WTC11 (cell line): ENCODE results near the gene CMC4. TPM values are rescaled to one million over a fixed set of nuclear protein-coding genes. Genes with fewer than 3 reads are reported as not detected.

Experiments
- ATAC-seq: fragments of 200-7000 bp; cut with Tn5 transposase; 2 replicates; pipeline ENCODE4 v1.10.0; 2021; ENCODE audit warnings: mild to moderate bottlenecking, moderate library complexity
- CTCF ChIA-PET: fragments of 300-600 bp; sonication (Branson Sonifier 250); formaldehyde crosslinking; loops from one replicate; lab custom pipeline; 2021; ENCODE audit warnings: antibody characterized with exemption; lab: Charles Lee
- POLR2A ChIA-PET: fragments of 350-600 bp; sonication (Branson Sonifier 250); formaldehyde crosslinking; loops from one replicate; lab custom pipeline; 2021; ENCODE audit warnings: antibody characterized with exemption; lab: Charles Lee
- DNase-seq: peaks from one replicate; pipeline ENCODE4 v3.0.0; 2021; ENCODE audit warnings: low spot score
- H3K27ac Mint-ChIP-seq: 2 replicates; pipeline ENCODE4 v1.8.0; 2021; ENCODE audit warnings: mixed read lengths
- H3K27me3 Mint-ChIP-seq: 2 replicates; pipeline ENCODE4 v1.8.0; 2021; ENCODE audit warnings: low read depth, mild to moderate bottlenecking, moderate library complexity, mixed read lengths
- H3K36me3 Mint-ChIP-seq: 2 replicates; pipeline ENCODE4 v1.8.0; 2021; ENCODE audit warnings: mixed read lengths
- H3K4me1 Mint-ChIP-seq: 2 replicates; pipeline ENCODE4 v1.8.0; 2022; ENCODE audit warnings: mixed read lengths
- H3K4me3 Mint-ChIP-seq: 2 replicates; pipeline ENCODE4 v1.8.0; 2021; ENCODE audit warnings: mild to moderate bottlenecking, moderate library complexity, mixed read lengths
- H3K9me3 Mint-ChIP-seq: 2 replicates; pipeline ENCODE4 v1.8.0; 2021; ENCODE audit warnings: mixed read lengths
- CDX4 ChIP-seq: fragments of 250-450 bp; sonication (Bioruptor Pico); IDR thresholded peaks from 2 replicates; pipeline ENCODE4 v1.9.0; 2021; ENCODE audit warnings: moderate library complexity, mild to moderate bottlenecking, inconsistent platforms, borderline replicate concordance
- E2F5 ChIP-seq: sonication (generic); formaldehyde crosslinking; IDR thresholded peaks from 2 replicates; pipeline ENCODE4 v1.8.1; 2022; ENCODE audit warnings: mild to moderate bottlenecking, moderate library complexity, missing genetic modification reagents
- FOXJ3 ChIP-seq: sonication (generic); formaldehyde crosslinking; IDR thresholded peaks from 2 replicates; pipeline ENCODE4 v1.9.0; 2021; ENCODE audit warnings: missing genetic modification reagents, mild to moderate bottlenecking, borderline replicate concordance
- GABPB1 ChIP-seq: sonication (generic); formaldehyde crosslinking; IDR thresholded peaks from 2 replicates; pipeline ENCODE4 v1.8.1; 2023; ENCODE audit warnings: mild to moderate bottlenecking, missing genetic modification reagents
- PREB ChIP-seq: sonication (generic); formaldehyde crosslinking; IDR thresholded peaks from 2 replicates; pipeline ENCODE4 v1.8.1; 2022; ENCODE audit warnings: mild to moderate bottlenecking, missing genetic modification reagents, moderate library complexity, borderline replicate concordance
- SMAD3 ChIP-seq: sonication (generic); formaldehyde crosslinking; IDR thresholded peaks from 2 replicates; pipeline ENCODE4 v1.8.0; 2022; ENCODE audit warnings: missing genetic modification reagents, mild to moderate bottlenecking, borderline replicate concordance
- TEAD1 ChIP-seq: sonication (generic); formaldehyde crosslinking; IDR thresholded peaks from 2 replicates; pipeline ENCODE4 v1.8.0; 2022; ENCODE audit warnings: mild to moderate bottlenecking, missing genetic modification reagents
- ZNF138 ChIP-seq: sonication (generic); formaldehyde crosslinking; conservative IDR thresholded peaks from 2 replicates; pipeline ENCODE4 v1.8.1; 2022; ENCODE audit warnings: mild to moderate bottlenecking, moderate library complexity, missing genetic modification reagents
- ZNF532 ChIP-seq: fragments of 250-450 bp; sonication (Bioruptor Pico); IDR thresholded peaks from 2 replicates; pipeline ENCODE4 v1.9.0; 2021; ENCODE audit warnings: mild to moderate bottlenecking, borderline replicate concordance
- total RNA-seq: library from RNA; stranded (reverse); gene quantifications from 3 replicates; pipeline ENCODE4 v1.2.3, GENCODE V29; 2021
- TF ChIP-seq, protein P1 (sequence below): sonication (generic); formaldehyde crosslinking; IDR thresholded peaks from 2 replicates; pipeline ENCODE4 v1.8.1; 2022; ENCODE audit warnings: low read depth, missing genetic modification reagents, borderline replicate concordance
- TF ChIP-seq, protein P2 (sequence below): sonication (generic); formaldehyde crosslinking; IDR thresholded peaks from 2 replicates; pipeline ENCODE4 v1.8.0; 2022; ENCODE audit warnings: mild to moderate bottlenecking, missing genetic modification reagents
- TF ChIP-seq, protein P3 (sequence below): sonication (generic); formaldehyde crosslinking; IDR thresholded peaks from 2 replicates; pipeline ENCODE4 v1.8.1; 2022; ENCODE audit warnings: missing genetic modification reagents, borderline replicate concordance
- TF ChIP-seq, protein P4 (sequence below): sonication (generic); formaldehyde crosslinking; IDR thresholded peaks from 2 replicates; pipeline ENCODE4 v1.8.0; 2023; ENCODE audit warnings: mild to moderate bottlenecking, missing genetic modification reagents

The CMC4 gene
- total RNA-seq, 1 experiment from 2014 or later, result 3.0 TPM

- ATAC-seq, result no peak
- Mint-ChIP-seq H3K27ac (no peak overlapping the region), H3K4me3 (no peak overlapping the region), H3K27me3 (no peaks in the 10 kb centered on the region)
- no peak for TF ChIP-seq E2F5 (CRISPR knock-in tag)
- no peak for TF ChIP-seq TEAD1 (CRISPR knock-in tag)
- TF ChIP-seq SMAD3 (CRISPR knock-in tag), result no peak
- no peak for TF ChIP-seq ZNF532 (CRISPR knock-in tag)
- TF ChIP-seq, protein P1, sequence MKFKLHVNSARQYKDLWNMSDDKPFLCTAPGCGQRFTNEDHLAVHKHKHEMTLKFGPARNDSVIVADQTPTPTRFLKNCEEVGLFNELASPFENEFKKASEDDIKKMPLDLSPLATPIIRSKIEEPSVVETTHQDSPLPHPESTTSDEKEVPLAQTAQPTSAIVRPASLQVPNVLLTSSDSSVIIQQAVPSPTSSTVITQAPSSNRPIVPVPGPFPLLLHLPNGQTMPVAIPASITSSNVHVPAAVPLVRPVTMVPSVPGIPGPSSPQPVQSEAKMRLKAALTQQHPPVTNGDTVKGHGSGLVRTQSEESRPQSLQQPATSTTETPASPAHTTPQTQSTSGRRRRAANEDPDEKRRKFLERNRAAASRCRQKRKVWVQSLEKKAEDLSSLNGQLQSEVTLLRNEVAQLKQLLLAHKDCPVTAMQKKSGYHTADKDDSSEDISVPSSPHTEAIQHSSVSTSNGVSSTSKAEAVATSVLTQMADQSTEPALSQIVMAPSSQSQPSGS, result no peak
- no peak for TF ChIP-seq ZNF138
- TF ChIP-seq GABPB1 (CRISPR knock-in tag), result no peak
- TF ChIP-seq CDX4, result no peak
- TF ChIP-seq, protein P2, sequence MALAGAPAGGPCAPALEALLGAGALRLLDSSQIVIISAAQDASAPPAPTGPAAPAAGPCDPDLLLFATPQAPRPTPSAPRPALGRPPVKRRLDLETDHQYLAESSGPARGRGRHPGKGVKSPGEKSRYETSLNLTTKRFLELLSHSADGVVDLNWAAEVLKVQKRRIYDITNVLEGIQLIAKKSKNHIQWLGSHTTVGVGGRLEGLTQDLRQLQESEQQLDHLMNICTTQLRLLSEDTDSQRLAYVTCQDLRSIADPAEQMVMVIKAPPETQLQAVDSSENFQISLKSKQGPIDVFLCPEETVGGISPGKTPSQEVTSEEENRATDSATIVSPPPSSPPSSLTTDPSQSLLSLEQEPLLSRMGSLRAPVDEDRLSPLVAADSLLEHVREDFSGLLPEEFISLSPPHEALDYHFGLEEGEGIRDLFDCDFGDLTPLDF (CRISPR knock-in tag), result no peak
- TF ChIP-seq, protein P3, sequence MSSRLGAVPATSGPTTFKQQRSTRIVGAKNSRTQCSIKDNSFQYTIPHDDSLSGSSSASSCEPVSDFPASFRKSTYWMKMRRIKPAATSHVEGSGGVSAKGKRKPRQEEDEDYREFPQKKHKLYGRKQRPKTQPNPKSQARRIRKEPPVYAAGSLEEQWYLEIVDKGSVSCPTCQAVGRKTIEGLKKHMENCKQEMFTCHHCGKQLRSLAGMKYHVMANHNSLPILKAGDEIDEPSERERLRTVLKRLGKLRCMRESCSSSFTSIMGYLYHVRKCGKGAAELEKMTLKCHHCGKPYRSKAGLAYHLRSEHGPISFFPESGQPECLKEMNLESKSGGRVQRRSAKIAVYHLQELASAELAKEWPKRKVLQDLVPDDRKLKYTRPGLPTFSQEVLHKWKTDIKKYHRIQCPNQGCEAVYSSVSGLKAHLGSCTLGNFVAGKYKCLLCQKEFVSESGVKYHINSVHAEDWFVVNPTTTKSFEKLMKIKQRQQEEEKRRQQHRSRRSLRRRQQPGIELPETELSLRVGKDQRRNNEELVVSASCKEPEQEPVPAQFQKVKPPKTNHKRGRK (CRISPR knock-in tag), result no peak
- TF ChIP-seq, protein P4, sequence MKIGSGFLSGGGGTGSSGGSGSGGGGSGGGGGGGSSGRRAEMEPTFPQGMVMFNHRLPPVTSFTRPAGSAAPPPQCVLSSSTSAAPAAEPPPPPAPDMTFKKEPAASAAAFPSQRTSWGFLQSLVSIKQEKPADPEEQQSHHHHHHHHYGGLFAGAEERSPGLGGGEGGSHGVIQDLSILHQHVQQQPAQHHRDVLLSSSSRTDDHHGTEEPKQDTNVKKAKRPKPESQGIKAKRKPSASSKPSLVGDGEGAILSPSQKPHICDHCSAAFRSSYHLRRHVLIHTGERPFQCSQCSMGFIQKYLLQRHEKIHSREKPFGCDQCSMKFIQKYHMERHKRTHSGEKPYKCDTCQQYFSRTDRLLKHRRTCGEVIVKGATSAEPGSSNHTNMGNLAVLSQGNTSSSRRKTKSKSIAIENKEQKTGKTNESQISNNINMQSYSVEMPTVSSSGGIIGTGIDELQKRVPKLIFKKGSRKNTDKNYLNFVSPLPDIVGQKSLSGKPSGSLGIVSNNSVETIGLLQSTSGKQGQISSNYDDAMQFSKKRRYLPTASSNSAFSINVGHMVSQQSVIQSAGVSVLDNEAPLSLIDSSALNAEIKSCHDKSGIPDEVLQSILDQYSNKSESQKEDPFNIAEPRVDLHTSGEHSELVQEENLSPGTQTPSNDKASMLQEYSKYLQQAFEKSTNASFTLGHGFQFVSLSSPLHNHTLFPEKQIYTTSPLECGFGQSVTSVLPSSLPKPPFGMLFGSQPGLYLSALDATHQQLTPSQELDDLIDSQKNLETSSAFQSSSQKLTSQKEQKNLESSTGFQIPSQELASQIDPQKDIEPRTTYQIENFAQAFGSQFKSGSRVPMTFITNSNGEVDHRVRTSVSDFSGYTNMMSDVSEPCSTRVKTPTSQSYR (CRISPR knock-in tag), result no peak
- no peak for TF ChIP-seq PREB
- TF ChIP-seq FOXJ3, result no peak
- TF ChIP-seq, all 79 proteins: peak for 0
- Mint-ChIP-seq H3K4me1 (peaks cover 4% of the 10 kb centered on the region; the same call in 1 of the 2 replicates), H3K36me3 (peaks cover 3% of the 10 kb centered on the region; the same call in 1 of the 2 replicates), H3K9me3 (no peaks in the 10 kb centered on the region)
- POLR2A ChIA-PET, result no interaction called here
- DNase-seq, result no peak
- CTCF ChIA-PET, result no interaction called here
Observed at GRCh38 chrX:155055494-155055893, 15.4 kb downstream of the CMC4 start.
